ENCODE data around the gene SLC22A7. TPM values are rescaled to one million over a fixed set of nuclear protein-coding genes. Genes with fewer than 3 reads are reported as not detected.
"Not testable (repeated sequence)": the region's sequence is repeated elsewhere in the genome, so short reads cannot be mapped to it uniquely, and the experiment has no call there.

SLC22A7 gene
- total and polyA plus RNA-seq, 4 donors, result not detected

DNA sequence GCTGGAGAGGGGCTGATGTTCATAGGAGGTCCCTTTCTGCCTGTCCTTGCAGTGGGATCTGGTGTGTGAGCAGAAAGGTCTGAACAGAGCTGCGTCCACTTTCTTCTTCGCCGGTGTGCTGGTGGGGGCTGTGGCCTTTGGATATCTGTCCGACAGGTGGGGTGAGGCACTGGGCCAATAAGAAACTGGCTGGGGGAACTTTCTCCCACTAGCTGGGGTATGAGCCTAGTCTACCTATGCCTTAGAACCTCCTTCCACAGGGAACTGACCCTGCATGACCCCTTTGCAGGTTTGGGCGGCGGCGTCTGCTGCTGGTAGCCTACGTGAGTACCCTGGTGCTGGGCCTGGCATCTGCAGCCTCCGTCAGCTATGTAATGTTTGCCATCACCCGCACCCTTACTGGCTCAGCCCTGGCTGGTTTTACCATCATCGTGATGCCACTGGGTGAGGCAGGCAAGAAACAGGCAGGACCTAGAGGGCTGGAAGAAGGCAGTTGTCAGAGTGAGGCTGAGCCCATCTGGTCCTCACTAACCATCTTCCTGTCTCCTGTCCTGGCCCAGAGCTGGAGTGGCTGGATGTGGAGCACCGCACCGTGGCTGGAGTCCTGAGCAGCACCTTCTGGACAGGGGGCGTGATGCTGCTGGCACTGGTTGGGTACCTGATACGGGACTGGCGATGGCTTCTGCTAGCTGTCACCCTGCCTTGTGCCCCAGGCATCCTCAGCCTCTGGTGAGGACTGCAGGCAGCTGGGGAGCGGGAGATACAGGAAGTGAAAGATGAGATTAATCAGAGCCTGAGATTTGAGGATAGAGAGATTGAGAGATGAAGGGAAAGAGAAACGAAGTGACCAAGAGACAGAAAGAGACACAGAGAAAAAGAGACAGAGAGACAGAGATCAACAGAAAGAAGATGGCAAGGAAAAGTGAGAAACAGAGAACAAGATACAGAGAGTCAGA is 1.6 kb downstream of the SLC22A7 start:
- H3K9ac ChIP-seq (ENCODE audit: insufficient read depth in 1 of 2, low read length in 2 of 2), result no peak overlapping the region
- ATAC-seq (ENCODE audit: insufficient read depth, low FRiP score), result no peak
- 79 to 85% methylated on average over 18 of the region's 18 CpGs for WGBS, 2 donors

DNA sequence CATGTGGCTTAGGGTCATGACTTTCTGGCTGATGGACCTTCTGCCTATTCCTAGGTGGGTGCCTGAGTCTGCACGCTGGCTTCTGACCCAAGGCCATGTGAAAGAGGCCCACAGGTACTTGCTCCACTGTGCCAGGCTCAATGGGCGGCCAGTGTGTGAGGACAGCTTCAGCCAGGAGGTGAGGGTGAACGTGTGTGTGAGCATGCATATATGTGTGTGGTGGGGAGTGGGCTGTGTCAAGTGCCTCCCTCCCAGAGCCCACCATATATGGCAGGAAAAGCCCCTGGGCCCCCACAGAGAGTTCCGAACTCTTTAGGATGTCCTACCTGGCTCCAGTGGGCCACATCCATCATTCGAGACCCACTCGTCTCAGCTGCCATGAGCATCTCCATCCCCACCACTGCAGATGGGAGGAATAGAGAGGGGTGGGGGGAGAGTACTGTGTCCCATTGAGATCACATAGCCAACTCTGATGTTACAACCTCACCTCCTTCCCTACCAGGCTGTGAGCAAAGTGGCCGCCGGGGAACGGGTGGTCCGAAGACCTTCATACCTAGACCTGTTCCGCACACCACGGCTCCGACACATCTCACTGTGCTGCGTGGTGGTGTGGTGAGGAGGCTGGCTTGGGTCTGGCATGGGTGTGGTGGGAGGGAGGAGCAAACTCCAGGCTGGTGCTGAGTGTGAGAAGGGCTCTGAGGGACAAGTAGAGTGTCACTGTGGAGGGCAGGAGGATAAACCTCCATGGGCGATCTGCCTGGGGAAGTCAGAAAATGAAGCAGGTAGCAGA is 3.2 kb downstream of the SLC22A7 start:
- 86 to 92% methylated on average over 15 of the region's 15 CpGs for WGBS, 2 donors
- TF ChIP-seq, protein P1, sequence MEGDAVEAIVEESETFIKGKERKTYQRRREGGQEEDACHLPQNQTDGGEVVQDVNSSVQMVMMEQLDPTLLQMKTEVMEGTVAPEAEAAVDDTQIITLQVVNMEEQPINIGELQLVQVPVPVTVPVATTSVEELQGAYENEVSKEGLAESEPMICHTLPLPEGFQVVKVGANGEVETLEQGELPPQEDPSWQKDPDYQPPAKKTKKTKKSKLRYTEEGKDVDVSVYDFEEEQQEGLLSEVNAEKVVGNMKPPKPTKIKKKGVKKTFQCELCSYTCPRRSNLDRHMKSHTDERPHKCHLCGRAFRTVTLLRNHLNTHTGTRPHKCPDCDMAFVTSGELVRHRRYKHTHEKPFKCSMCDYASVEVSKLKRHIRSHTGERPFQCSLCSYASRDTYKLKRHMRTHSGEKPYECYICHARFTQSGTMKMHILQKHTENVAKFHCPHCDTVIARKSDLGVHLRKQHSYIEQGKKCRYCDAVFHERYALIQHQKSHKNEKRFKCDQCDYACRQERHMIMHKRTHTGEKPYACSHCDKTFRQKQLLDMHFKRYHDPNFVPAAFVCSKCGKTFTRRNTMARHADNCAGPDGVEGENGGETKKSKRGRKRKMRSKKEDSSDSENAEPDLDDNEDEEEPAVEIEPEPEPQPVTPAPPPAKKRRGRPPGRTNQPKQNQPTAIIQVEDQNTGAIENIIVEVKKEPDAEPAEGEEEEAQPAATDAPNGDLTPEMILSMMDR (IDR thresholded peaks at IDR 0.05; ENCODE audit: control extremely low read depth, extremely low read depth), result no peak
- peaks cover 0 to 3% (median 0%) of the 10 kb centered on the region in 3 donors for H3K27me3 ChIP-seq (ENCODE audit: control insufficient read depth in 3 of 3, insufficient read depth in 3 of 3, low read length in 2 of 3)
- no peak overlapping the region for H3K4me3 ChIP-seq
- no peaks in the 10 kb centered on the region for H3K4me1 ChIP-seq (ENCODE audit: control insufficient read depth in 5 of 5, insufficient read depth in 5 of 5, low read length in 5 of 5)
- no peak overlapping the region for H3K9ac ChIP-seq (ENCODE audit: insufficient read depth in 1 of 2, low read length in 2 of 2)
- no peak for DNase-seq
- H3K9me3 ChIP-seq (ENCODE audit: control insufficient read depth in 4 of 4, insufficient read depth in 3 of 4, low read length in 3 of 4), result no peaks in the 10 kb centered on the region
- ATAC-seq (ENCODE audit: insufficient read depth, low FRiP score), result no peak
- no peak overlapping the region for H3K27ac ChIP-seq (ENCODE audit: low read depth in 1 of 2, low read length in 1 of 2)
- H3K36me3 ChIP-seq (ENCODE audit: control insufficient read depth in 4 of 4, insufficient read depth in 4 of 4, low read length in 4 of 4), result no peaks in the 10 kb centered on the region

More for the DNA sequence above, 1.6 kb downstream of the SLC22A7 start:
- DNase-seq, result no peak
- Histone ChIP-seq H3K27ac (ENCODE audit: low read depth in 1 of 2, low read length in 1 of 2) (no peak overlapping the region), H3K4me1 (ENCODE audit: control insufficient read depth in 5 of 5, insufficient read depth in 5 of 5, low read length in 5 of 5) (no peaks in the 10 kb centered on the region), H3K9me3 (ENCODE audit: control insufficient read depth in 4 of 4, insufficient read depth in 3 of 4, low read length in 3 of 4) (no peaks in the 10 kb centered on the region), H3K27me3 (ENCODE audit: control insufficient read depth in 3 of 3, insufficient read depth in 3 of 3, low read length in 2 of 3) (peaks cover 0 to 3% (median 0%) of the 10 kb centered on the region in 3 donors), H3K4me3 (no peak overlapping the region), H3K36me3 (ENCODE audit: control insufficient read depth in 4 of 4, insufficient read depth in 4 of 4, low read length in 4 of 4) (no peaks in the 10 kb centered on the region)
- TF ChIP-seq, protein P1 (IDR thresholded peaks at IDR 0.05; ENCODE audit: control extremely low read depth, extremely low read depth), result no peak

DNA sequence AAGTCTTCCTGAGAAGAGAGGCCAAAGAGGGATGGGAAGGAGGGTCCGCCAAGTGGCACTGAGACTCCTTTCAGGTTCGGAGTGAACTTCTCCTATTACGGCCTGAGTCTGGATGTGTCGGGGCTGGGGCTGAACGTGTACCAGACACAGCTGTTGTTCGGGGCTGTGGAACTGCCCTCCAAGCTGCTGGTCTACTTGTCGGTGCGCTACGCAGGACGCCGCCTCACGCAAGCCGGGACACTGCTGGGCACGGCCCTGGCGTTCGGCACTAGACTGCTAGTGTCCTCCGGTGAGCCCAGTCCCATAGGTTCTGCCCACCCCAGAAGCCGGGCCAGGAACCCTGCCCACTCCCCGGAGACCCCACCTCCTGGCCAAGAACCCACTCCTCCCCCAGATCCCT is 4.1 kb downstream of the SLC22A7 start:
- Histone ChIP-seq H3K27ac (ENCODE audit: low read depth in 1 of 2, low read length in 1 of 2) (no peak overlapping the region), H3K4me1 (ENCODE audit: control insufficient read depth in 5 of 5, insufficient read depth in 5 of 5, low read length in 5 of 5) (no peaks in the 10 kb centered on the region), H3K27me3 (ENCODE audit: control insufficient read depth in 3 of 3, insufficient read depth in 3 of 3, low read length in 2 of 3) (peaks cover 0 to 3% (median 0%) of the 10 kb centered on the region in 3 donors), H3K9me3 (ENCODE audit: control insufficient read depth in 4 of 4, insufficient read depth in 3 of 4, low read length in 3 of 4) (no peaks in the 10 kb centered on the region), H3K36me3 (ENCODE audit: control insufficient read depth in 4 of 4, insufficient read depth in 4 of 4, low read length in 4 of 4) (no peaks in the 10 kb centered on the region), H3K9ac (ENCODE audit: insufficient read depth in 1 of 2, low read length in 2 of 2) (no peak overlapping the region), H3K4me3 (no peak overlapping the region)
- ATAC-seq (ENCODE audit: insufficient read depth, low FRiP score) (no peak), DNase-seq (no peak)
- TF ChIP-seq, protein P1 (IDR thresholded peaks at IDR 0.05; ENCODE audit: control extremely low read depth, extremely low read depth), result no peak
- 84 to 87% methylated on average over 18 to 19 of the region's 19 CpGs for WGBS, 2 donors

DNA sequence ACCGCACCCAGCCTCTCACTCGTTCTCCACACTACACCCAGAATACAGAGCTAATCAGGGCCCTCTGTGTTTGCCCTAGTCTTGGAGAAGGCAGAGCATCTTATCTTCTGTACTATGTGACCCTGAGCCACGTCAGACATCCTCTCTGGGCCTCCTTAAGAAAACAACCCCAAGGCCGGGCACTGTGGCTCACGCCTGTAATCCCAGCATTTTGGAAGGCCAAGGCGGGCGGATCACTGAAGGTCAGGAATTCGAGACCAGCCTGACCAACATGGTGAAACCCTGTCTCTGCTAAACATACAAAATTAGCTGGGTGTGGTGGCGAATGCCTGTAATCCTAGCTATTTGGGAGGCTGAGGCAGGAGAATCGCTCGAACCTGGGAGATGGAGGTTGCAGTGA is 4.9 kb downstream of the SLC22A7 start:
- H3K9ac ChIP-seq (ENCODE audit: insufficient read depth in 1 of 2, low read length in 2 of 2); H3K4me3 ChIP-seq; H3K27ac ChIP-seq (ENCODE audit: low read depth in 1 of 2, low read length in 1 of 2); H3K27me3 ChIP-seq (ENCODE audit: control insufficient read depth in 3 of 3, insufficient read depth in 3 of 3, low read length in 2 of 3); H3K9me3 ChIP-seq (ENCODE audit: control insufficient read depth in 4 of 4, insufficient read depth in 3 of 4, low read length in 3 of 4); H3K4me1 ChIP-seq (ENCODE audit: control insufficient read depth in 5 of 5, insufficient read depth in 5 of 5, low read length in 5 of 5); H3K36me3 ChIP-seq (ENCODE audit: control insufficient read depth in 4 of 4, insufficient read depth in 4 of 4, low read length in 4 of 4); DNase-seq; ATAC-seq (ENCODE audit: insufficient read depth, low FRiP score): not testable (repeated sequence)
- 87 to 95% methylated on average over 11 of the region's 11 CpGs for WGBS, 2 donors

Measured in lung (tissue), 12 donors.